CD14-positive monocyte (primary cell): ENCODE data around the gene ANO6. TPM values are rescaled to one million over a fixed set of nuclear protein-coding genes. Genes with fewer than 3 reads are reported as not detected.
A peak's percentile ranks its signal among the peaks of the same experiment; 100 is the strongest.

Experiments
- DNase-seq, 3 donors: peaks; one replicate each; pipeline ENCODE4 v3.0.0-alpha.2; 2011 to 2022
- H2AFZ ChIP-seq: 2 replicates; pipeline ENCODE4 v1.6.0; 2012; ENCODE audit warnings: mild to moderate bottlenecking, low read depth, low read length, inconsistent platforms; ENCODE audit not compliant: insufficient read depth, poor library complexity, severe bottlenecking
- H3K27ac ChIP-seq, 2 donors: 1 replicate in 1 of 2; 2 replicates in 1 of 2; pipeline ENCODE4 v1.5.1; 2012 to 2013; ENCODE audit warnings: low read length in 2 of 2, control low read depth in 1 of 2, inconsistent platforms in 1 of 2, low read depth in 1 of 2, mild to moderate bottlenecking in 1 of 2
- H3K27me3 ChIP-seq, 2 donors: one replicate each; pipeline versions ENCODE4 v1.6.0 to v1.6.1; 2011 to 2013; ENCODE audit warnings: low read length in 2 of 2; ENCODE audit not compliant: control insufficient read depth in 2 of 2, insufficient read depth in 2 of 2
- H3K36me3 ChIP-seq, 2 donors: replicated peaks in 1 of 2; 1 replicate in 1 of 2; 2 replicates in 1 of 2; pipeline versions ENCODE4 v1.5.1 to v1.6.1; 2012 to 2013; ENCODE audit warnings: low read length in 2 of 2, control low read depth in 1 of 2, inconsistent platforms in 1 of 2, mild to moderate bottlenecking in 1 of 2; ENCODE audit not compliant: insufficient read depth in 2 of 2, control insufficient read depth in 1 of 2
- H3K4me1 ChIP-seq, 2 donors: 1 replicate in 1 of 2; 2 replicates in 1 of 2; pipeline versions ENCODE4 v1.5.1 to v1.6.1; 2012 to 2013; ENCODE audit warnings: low read length in 2 of 2, control low read depth in 1 of 2, inconsistent platforms in 1 of 2, mild to moderate bottlenecking in 1 of 2, moderate library complexity in 1 of 2; ENCODE audit not compliant: insufficient read depth in 2 of 2, control insufficient read depth in 1 of 2
- H3K4me2 ChIP-seq: replicated peaks from 2 replicates; pipeline ENCODE3; 2012; ENCODE audit warnings: low read length, moderate library complexity, mild to moderate bottlenecking; ENCODE audit not compliant: poor library complexity, severe bottlenecking; ENCODE audit errors: extremely low read depth
- H3K4me3 ChIP-seq, 3 experiments: fragments of 200-600 bp in 1 of 3; sonication (generic) in 1 of 3; replicated peaks in 1 of 3; 1 replicate in 2 of 3; 2 replicates in 1 of 3; pipeline ENCODE4 v1.5.1; 2011 to 2013; ENCODE audit warnings: low read length in 3 of 3, mild to moderate bottlenecking in 3 of 3, control low read depth in 2 of 3, low read depth in 2 of 3, inconsistent platforms in 1 of 3, moderate library complexity in 1 of 3
- H3K79me2 ChIP-seq: 2 replicates; pipeline ENCODE4 v1.6.0; 2012; ENCODE audit warnings: mild to moderate bottlenecking, control low read depth, inconsistent platforms, low read length, moderate library complexity; ENCODE audit not compliant: insufficient read depth
- H3K9ac ChIP-seq: 2 replicates; pipeline ENCODE4 v1.6.0; 2017; ENCODE audit warnings: low read length, mild to moderate bottlenecking; ENCODE audit not compliant: insufficient read depth, poor library complexity, severe bottlenecking
- H3K9me3 ChIP-seq, 2 donors: replicated peaks in 1 of 2; 1 replicate in 1 of 2; 2 replicates in 1 of 2; pipeline versions ENCODE4 v1.5.1 to v1.6.1; 2012 to 2013; ENCODE audit warnings: low read length in 2 of 2, control low read depth in 1 of 2; ENCODE audit not compliant: control insufficient read depth in 1 of 2, insufficient read depth in 1 of 2
- H4K20me1 ChIP-seq: 2 replicates; pipeline ENCODE4 v1.6.0; 2012; ENCODE audit warnings: mild to moderate bottlenecking, low read length, control low read depth, moderate library complexity; ENCODE audit not compliant: insufficient read depth
- H3K27ac Mint-ChIP-seq, 7 donors: one replicate each; pipeline ENCODE4 v1.8.0; 2020; ENCODE audit warnings: mild to moderate bottlenecking in 7 of 7, mixed read lengths in 7 of 7, moderate library complexity in 6 of 7, inconsistent platforms in 2 of 7
- H3K27me3 Mint-ChIP-seq, 3 donors: one replicate each; pipeline ENCODE4 v1.8.0; 2021 to 2022; ENCODE audit warnings: low read depth in 3 of 3, mild to moderate bottlenecking in 3 of 3, mixed read lengths in 3 of 3, moderate library complexity in 3 of 3, inconsistent platforms in 1 of 3
- H3K36me3 Mint-ChIP-seq, 2 donors: one replicate each; pipeline ENCODE4 v1.8.0; 2020; ENCODE audit warnings: mixed read lengths in 2 of 2, inconsistent platforms in 1 of 2, mild to moderate bottlenecking in 1 of 2
- H3K4me1 Mint-ChIP-seq: one replicate; pipeline ENCODE4 v1.8.0; 2020; ENCODE audit warnings: mild to moderate bottlenecking, mixed read lengths
- H3K4me3 Mint-ChIP-seq, 2 donors: one replicate each; pipeline ENCODE4 v1.8.0; 2020; ENCODE audit warnings: mild to moderate bottlenecking in 2 of 2, mixed read lengths in 2 of 2, moderate library complexity in 1 of 2
- H3K9me3 Mint-ChIP-seq, 7 donors: one replicate each; pipeline ENCODE4 v1.8.0; 2020 to 2022; ENCODE audit warnings: mixed read lengths in 7 of 7, mild to moderate bottlenecking in 6 of 7, moderate library complexity in 6 of 7, inconsistent platforms in 2 of 7
- WGBS: methylation state at CpG from one replicate; pipeline ENCODE4 v1.1.5; 2013; ENCODE audit warnings: missing lambda C conversion rate; ENCODE audit not compliant: insufficient coverage; 5-methylcytosine and 5-hydroxymethylcytosine counted together
- intact Hi-C, 2 donors: fragments of 100-400 bp; cut with micrococcal nuclease; formaldehyde crosslinking; loops; one replicate each; pipeline versions ENCODE4 v1.15.0 to v1.15.1; 2023
- polyA plus RNA-seq, 3 donors: library from polyadenylated mRNA; depleted of rRNA in 1 of 3; unstranded in 2 of 3; stranded (reverse) in 1 of 3; fragments of 300-500 nt in 2 of 3; fragments of >200 nt in 1 of 3; fragmentation: Illumina TruSeq in 2 of 3; gene quantifications; 1 replicate in 2 of 3; 2 replicates in 1 of 3; pipeline ENCODE4 v1.2.3, GENCODE V29; 2012 to 2021
- TF ChIP-seq, protein P1 (sequence below): fragments of 200-600 bp; IDR thresholded peaks from one replicate; pipeline ENCODE4 v1.8.0; 2022; ENCODE audit warnings: antibody characterized with exemption, mild to moderate bottlenecking

The ANO6 gene
- polyA plus RNA-seq, 3 donors, result 20.2 to 48.7 (median 34.1) TPM

DNA sequence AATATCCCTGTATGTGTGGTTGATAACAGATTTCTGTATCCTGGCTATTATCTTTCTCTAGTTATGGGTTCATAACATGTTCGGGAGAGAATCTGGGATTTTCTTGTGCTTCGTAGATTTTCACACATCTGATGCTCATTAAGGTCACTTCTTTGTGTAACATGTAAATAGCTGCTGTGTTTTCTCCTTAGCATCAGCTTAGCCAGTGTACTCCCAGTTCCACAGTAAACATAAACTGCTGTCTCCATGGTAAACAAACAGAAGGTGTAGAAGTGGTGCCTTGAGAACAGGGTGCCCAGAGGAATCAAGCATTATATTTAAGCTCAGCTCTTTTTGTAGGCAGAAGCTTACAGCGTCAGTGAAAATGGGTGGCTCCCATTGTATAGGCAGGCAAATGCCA lies 88.0 kb downstream of the ANO6 start:
- Histone ChIP-seq H2AFZ (no peak overlapping the region), H3K4me1 (no peaks in the 10 kb centered on the region), H3K4me3 (no peak overlapping the region), H3K27me3 (no peaks in the 10 kb centered on the region), H3K27ac (no peak overlapping the region), H3K4me2 (no peak overlapping the region), H4K20me1 (peaks cover 58% of the 10 kb centered on the region), H3K79me2 (peaks cover 9% of the 10 kb centered on the region), H3K9me3 (no peaks in the 10 kb centered on the region), H3K9ac (no peak overlapping the region), H3K36me3 (peaks cover 10 to 58% of the 10 kb centered on the region in 2 donors)
- WGBS, result 100% methylated on average over 1 of the region's 3 CpGs
- Mint-ChIP-seq H3K36me3 (peaks cover 27 to 31% of the 10 kb centered on the region in 2 donors), H3K27me3 (no peaks in the 10 kb centered on the region), H3K4me1 (no peaks in the 10 kb centered on the region), H3K27ac (peak overlapping the region in 1 of 7 donors; percentile 18), H3K9me3 (no peaks in the 10 kb centered on the region), H3K4me3 (no peak overlapping the region)
- TF ChIP-seq, protein P1, sequence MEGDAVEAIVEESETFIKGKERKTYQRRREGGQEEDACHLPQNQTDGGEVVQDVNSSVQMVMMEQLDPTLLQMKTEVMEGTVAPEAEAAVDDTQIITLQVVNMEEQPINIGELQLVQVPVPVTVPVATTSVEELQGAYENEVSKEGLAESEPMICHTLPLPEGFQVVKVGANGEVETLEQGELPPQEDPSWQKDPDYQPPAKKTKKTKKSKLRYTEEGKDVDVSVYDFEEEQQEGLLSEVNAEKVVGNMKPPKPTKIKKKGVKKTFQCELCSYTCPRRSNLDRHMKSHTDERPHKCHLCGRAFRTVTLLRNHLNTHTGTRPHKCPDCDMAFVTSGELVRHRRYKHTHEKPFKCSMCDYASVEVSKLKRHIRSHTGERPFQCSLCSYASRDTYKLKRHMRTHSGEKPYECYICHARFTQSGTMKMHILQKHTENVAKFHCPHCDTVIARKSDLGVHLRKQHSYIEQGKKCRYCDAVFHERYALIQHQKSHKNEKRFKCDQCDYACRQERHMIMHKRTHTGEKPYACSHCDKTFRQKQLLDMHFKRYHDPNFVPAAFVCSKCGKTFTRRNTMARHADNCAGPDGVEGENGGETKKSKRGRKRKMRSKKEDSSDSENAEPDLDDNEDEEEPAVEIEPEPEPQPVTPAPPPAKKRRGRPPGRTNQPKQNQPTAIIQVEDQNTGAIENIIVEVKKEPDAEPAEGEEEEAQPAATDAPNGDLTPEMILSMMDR, result no peak
- DNase-seq, result no peak
- intact Hi-C loops, result no loop called here

DNA sequence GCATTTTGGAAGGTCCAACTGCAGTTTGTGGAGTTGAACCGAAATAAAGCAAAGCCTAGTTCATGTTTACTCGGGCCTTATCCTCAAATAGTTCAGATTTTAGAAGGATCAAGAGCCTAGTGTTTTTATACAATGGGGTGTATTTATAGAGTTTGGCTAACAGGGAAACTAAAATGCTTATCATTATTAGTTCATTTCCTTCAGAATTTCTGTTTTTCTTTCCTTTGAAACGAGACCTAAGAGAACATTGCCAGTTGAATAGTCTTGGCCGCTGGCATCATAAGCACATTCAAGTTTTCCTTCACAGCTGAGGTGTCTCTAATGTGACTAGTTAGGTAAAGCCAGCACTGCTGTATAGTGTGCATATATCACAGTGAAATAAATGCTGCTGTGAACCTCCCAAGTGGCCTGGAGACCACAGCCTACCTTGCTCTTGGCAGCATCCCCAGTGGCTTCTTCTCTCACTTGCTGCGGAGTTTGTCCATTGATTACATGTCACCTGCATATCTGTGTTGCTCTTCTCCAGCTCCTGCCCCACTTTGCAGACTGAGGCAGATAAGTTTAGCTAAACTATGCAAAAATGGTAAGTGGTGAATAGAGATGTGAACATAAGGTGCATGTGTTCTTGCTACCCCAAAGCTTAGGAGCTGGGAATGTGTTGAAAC lies 88.8 kb downstream of the ANO6 start:
- Histone ChIP-seq H2AFZ (no peak overlapping the region), H3K9ac (no peak overlapping the region), H3K27ac (no peak overlapping the region), H3K36me3 (peaks cover 10 to 58% of the 10 kb centered on the region in 2 donors), H3K4me2 (no peak overlapping the region), H3K4me3 (no peak overlapping the region), H4K20me1 (peaks cover 58% of the 10 kb centered on the region), H3K9me3 (no peaks in the 10 kb centered on the region), H3K27me3 (no peaks in the 10 kb centered on the region), H3K79me2 (peaks cover 6% of the 10 kb centered on the region), H3K4me1 (peaks cover 0 to 3% of the 10 kb centered on the region in 2 donors)
- 100% methylated on average over 1 of the region's 5 CpGs for WGBS
- H3K36me3 Mint-ChIP-seq, result peaks cover 25 to 29% of the 10 kb centered on the region in 2 donors
- H3K9me3 Mint-ChIP-seq, result no peaks in the 10 kb centered on the region
- no peak for DNase-seq
- H3K27me3 Mint-ChIP-seq, result no peaks in the 10 kb centered on the region
- peak overlapping the region in 2 of 7 donors; percentile 14 to 32 for H3K27ac Mint-ChIP-seq
- intact Hi-C loops, result no loop called here
- H3K4me1 Mint-ChIP-seq, result no peaks in the 10 kb centered on the region
- no peak overlapping the region for H3K4me3 Mint-ChIP-seq
- TF ChIP-seq, protein P1, result no peak
